PFSK-1 (cell line): ENCODE results near the gene ZNF135. TPM values are rescaled to one million over a fixed set of nuclear protein-coding genes. Genes with fewer than 3 reads are reported as not detected.

Experiments
- FOXP2 ChIP-seq: optimal IDR thresholded peaks from 2 replicates; pipeline ENCODE3; 2011; ENCODE audit warnings: borderline replicate concordance, control low read depth, inconsistent platforms; ENCODE audit not compliant: insufficient read depth; ENCODE audit errors: extremely low read length, extremely low read depth
- POLR2AphosphoS5 ChIP-seq: IDR thresholded peaks from 2 replicates; pipeline ENCODE4 v1.6.1; 2012; ENCODE audit warnings: low read depth, mild to moderate bottlenecking, control low read depth, low read length, moderate library complexity
- SIN3A ChIP-seq: IDR thresholded peaks from 2 replicates; pipeline ENCODE4 v1.6.1; 2012; ENCODE audit warnings: mild to moderate bottlenecking, low read length, moderate library complexity, borderline replicate concordance; ENCODE audit not compliant: insufficient read depth
- TAF1 ChIP-seq: IDR thresholded peaks from 2 replicates; pipeline ENCODE4 v1.6.1; 2012; ENCODE audit warnings: low read length, control low read depth, borderline replicate concordance; ENCODE audit not compliant: insufficient read depth
- polyA plus RNA-seq: library from polyadenylated mRNA; unstranded; fragments of >200 nt; gene quantifications from one replicate; pipeline ENCODE4 v1.2.1, GENCODE V29; 2012; ENCODE audit warnings: low read depth, missing spikeins; ENCODE audit not compliant: insufficient read length
- TF ChIP-seq, protein P1 (sequence below), 2 experiments: IDR thresholded peaks; 2 replicates each; pipeline versions ENCODE4 v1.6.1 to v1.8.0; 2011 to 2012; ENCODE audit warnings: low read depth in 2 of 2, low read length in 2 of 2, control low read depth in 1 of 2, inconsistent platforms in 1 of 2, mild to moderate bottlenecking in 1 of 2, moderate library complexity in 1 of 2; ENCODE audit not compliant: insufficient read depth in 1 of 2

The ZNF135 gene
- polyA plus RNA-seq, result not detected

DNA sequence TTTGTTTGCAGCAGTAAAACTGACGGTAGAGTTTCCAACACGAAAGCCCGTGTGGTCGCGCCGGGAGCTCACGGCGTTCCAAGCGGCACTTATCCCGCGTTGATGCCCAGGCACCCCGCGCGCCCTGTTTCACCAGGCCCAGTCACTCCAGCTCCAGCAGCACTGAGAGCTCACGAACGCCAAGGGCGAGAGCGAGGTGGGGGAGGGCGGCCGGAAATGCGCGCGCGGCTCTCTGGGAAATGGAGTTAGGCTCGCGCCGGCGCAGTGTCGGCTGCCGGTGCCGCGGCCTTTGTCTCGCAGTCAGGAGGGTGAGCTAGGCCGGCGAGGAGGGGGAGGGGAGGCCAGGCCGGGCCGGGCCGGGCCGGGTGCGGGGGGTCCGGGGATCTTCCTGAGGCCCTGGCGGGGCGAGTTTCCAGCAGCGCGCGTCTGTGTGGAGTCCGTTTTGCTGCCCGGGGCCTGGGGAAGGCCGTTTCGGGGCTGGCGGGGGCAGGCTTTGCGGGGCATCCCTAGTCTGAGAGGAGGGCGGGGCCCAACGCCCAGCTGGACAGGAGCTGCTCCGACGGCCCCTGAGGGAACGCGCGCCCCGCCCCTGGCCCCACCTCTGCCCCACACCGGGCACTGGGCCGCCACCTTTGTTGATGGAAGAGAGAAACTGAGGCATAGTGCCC lies at the start of gene ZNF135:
Gene ZNF135 (plus strand): TSS at position 280 of the 668 bp plus-strand sequence. CDS start 721 bp downstream, outside the sequence.
- TF ChIP-seq FOXP2 (no peak), POLR2AphosphoS5 (no peak), TAF1 (no peak), SIN3A (no peak)
- TF ChIP-seq, protein P1, sequence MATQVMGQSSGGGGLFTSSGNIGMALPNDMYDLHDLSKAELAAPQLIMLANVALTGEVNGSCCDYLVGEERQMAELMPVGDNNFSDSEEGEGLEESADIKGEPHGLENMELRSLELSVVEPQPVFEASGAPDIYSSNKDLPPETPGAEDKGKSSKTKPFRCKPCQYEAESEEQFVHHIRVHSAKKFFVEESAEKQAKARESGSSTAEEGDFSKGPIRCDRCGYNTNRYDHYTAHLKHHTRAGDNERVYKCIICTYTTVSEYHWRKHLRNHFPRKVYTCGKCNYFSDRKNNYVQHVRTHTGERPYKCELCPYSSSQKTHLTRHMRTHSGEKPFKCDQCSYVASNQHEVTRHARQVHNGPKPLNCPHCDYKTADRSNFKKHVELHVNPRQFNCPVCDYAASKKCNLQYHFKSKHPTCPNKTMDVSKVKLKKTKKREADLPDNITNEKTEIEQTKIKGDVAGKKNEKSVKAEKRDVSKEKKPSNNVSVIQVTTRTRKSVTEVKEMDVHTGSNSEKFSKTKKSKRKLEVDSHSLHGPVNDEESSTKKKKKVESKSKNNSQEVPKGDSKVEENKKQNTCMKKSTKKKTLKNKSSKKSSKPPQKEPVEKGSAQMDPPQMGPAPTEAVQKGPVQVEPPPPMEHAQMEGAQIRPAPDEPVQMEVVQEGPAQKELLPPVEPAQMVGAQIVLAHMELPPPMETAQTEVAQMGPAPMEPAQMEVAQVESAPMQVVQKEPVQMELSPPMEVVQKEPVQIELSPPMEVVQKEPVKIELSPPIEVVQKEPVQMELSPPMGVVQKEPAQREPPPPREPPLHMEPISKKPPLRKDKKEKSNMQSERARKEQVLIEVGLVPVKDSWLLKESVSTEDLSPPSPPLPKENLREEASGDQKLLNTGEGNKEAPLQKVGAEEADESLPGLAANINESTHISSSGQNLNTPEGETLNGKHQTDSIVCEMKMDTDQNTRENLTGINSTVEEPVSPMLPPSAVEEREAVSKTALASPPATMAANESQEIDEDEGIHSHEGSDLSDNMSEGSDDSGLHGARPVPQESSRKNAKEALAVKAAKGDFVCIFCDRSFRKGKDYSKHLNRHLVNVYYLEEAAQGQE (IDR thresholded peaks at IDR 0.05; ENCODE audit: insufficient read depth in 1 of 2, low read depth in 2 of 2, low read length in 2 of 2), result no peak

DNA sequence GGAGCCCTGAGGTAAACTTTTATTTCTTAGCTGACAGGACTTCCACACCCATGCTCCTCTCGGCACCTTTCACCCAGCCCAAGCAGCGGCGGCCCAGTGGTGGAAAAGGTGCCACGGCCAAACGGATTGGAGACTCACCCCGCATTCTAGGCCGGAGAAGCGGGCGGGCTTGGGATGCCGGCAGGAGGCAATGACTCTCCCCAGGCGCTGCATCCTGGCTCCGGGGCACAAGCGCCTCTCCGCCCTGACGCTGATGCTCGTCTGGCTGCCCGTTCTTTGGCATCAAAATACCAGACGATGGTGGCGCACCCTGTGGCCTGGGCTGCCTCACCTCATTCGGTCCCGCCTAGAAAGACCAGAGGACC lies 49.8 kb upstream of the ZNF135 start:
- no peak for TF ChIP-seq SIN3A
- TF ChIP-seq, protein P1 (IDR thresholded peaks at IDR 0.05; ENCODE audit: insufficient read depth in 1 of 2, low read depth in 2 of 2, low read length in 2 of 2), result no peak
- TF ChIP-seq POLR2AphosphoS5, result no peak
- TF ChIP-seq TAF1, result no peak
- TF ChIP-seq FOXP2, result no peak

DNA sequence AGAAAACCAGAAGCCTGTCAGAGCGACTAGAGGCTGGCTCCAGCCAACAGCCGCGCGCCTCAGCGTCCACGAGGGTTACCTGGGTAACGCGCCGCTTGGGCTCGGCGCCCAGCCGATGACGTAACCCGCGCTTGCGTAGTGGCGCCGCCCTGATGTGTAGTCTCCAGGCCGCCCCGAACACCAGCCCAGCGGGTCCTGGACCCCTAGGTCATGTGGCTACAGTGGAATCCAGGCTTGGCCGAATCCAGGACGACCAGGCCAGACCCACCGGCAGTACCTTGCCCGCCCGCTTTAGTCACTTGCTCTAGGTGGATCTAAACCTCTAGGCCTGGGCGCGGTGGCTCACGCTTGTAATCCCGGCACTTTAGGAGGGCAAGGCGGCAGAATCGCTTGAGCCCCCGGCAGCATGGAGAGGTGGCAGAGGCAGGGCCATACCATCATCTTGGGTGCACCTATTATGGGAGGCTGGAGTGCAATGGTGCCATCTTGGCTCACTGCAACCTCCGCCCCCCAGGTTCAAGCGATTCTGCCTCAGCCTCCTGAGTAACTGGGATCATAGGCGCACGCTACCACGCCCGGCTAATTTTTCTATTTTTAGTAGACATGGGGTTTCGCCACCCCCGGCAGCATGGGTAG lies 49.3 kb upstream of the ZNF135 start:
- TF ChIP-seq POLR2AphosphoS5 (peak; percentile 23; the same call in 1 of the 2 replicates), TAF1 (no peak), SIN3A (no peak), FOXP2 (no peak)

DNA sequence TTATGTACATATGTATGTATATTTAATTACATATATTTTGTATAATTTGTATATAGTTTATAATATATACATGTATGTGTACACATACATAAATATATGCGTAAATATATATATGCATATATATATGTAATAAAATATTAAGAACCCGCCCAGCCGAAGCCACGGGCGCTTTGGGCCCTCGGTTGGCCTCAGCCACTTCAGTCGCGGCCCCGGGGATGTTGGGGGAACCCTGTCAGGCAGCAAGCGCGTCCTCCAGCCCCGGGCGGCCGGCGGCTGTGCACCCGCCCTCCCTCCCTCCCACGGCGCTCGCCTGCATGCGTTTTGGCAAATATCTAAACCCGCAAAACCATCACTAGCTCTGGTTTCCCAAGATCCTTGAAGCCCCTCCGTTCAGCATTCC lies 48.6 kb upstream of the ZNF135 start:
- TF ChIP-seq FOXP2 (no peak), SIN3A (no peak), TAF1 (no peak), POLR2AphosphoS5 (no peak)
- TF ChIP-seq, protein P1 (IDR thresholded peaks at IDR 0.05; ENCODE audit: insufficient read depth in 1 of 2, low read depth in 2 of 2, low read length in 2 of 2), result no peak

DNA sequence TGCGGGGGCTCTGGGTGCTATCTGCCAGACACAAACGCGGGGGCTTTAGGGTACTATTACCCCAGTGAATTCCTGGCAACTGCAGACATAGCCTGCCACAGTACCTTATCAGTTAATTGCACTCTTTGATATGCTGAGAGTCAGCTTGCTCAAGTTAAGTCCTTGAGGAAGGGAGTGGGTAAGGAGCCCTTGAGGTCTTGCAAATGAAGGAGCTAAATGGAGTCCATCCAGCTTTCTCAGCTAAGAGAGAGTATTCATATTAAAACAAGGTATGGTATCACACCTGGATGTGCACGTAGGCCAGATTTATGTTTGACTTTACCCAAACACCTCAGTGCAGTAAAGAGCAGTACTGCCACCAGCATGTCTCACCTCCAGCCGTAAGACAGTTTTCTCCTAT lies 44.9 kb upstream of the ZNF135 start:
- TF ChIP-seq TAF1 (no peak), POLR2AphosphoS5 (no peak), SIN3A (no peak), FOXP2 (no peak)
- TF ChIP-seq, protein P1 (IDR thresholded peaks at IDR 0.05; ENCODE audit: insufficient read depth in 1 of 2, low read depth in 2 of 2, low read length in 2 of 2), result no peak
